ENCODE results near the gene MMS22L. TPM values are rescaled to one million over a fixed set of nuclear protein-coding genes. Genes with fewer than 3 reads are reported as not detected.

MMS22L gene
- total and polyA plus RNA-seq, 10 of the 15 experiments (the other 5 are each of a cell fraction or from before 2014, with no cell fraction given) = 5.0 to 33.9 (median 18.7) TPM

DNA sequence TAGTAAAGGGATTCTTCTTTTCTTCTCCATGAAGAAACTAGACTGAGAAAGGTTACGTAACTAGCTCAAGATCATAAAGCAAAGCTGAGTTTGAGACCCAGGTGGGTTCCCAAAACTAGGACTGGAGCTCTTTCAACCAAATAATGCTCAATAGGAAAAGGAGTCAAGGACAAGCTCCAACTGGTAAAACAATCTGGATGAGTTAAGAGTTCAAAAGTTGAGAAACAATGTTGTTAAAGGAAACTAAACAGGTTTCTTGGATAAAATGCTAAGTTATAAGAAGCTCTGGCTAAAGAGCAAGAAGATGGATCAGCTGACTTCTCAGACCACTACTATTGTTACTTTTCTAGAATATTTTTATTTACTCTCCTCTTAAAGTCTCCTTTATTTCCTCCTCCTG is 137.3 kb downstream of the MMS22L start:
- intact Hi-C loops (cut with micrococcal nuclease; ENCODE audit: unreplicated experiment) = no loop called here
- TF ChIP-seq EP300 (IDR thresholded peaks at IDR 0.05; ENCODE audit: borderline replicate concordance in 1 of 2, control insufficient read depth in 1 of 2, low read depth in 2 of 2, low read length in 2 of 2) = no peak
- TF ChIP-seq, protein P1, sequence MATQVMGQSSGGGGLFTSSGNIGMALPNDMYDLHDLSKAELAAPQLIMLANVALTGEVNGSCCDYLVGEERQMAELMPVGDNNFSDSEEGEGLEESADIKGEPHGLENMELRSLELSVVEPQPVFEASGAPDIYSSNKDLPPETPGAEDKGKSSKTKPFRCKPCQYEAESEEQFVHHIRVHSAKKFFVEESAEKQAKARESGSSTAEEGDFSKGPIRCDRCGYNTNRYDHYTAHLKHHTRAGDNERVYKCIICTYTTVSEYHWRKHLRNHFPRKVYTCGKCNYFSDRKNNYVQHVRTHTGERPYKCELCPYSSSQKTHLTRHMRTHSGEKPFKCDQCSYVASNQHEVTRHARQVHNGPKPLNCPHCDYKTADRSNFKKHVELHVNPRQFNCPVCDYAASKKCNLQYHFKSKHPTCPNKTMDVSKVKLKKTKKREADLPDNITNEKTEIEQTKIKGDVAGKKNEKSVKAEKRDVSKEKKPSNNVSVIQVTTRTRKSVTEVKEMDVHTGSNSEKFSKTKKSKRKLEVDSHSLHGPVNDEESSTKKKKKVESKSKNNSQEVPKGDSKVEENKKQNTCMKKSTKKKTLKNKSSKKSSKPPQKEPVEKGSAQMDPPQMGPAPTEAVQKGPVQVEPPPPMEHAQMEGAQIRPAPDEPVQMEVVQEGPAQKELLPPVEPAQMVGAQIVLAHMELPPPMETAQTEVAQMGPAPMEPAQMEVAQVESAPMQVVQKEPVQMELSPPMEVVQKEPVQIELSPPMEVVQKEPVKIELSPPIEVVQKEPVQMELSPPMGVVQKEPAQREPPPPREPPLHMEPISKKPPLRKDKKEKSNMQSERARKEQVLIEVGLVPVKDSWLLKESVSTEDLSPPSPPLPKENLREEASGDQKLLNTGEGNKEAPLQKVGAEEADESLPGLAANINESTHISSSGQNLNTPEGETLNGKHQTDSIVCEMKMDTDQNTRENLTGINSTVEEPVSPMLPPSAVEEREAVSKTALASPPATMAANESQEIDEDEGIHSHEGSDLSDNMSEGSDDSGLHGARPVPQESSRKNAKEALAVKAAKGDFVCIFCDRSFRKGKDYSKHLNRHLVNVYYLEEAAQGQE (IDR thresholded peaks at IDR 0.05; ENCODE audit: low read depth, low read length) = no peak
- no peak for TF ChIP-seq GABPA (IDR thresholded peaks at IDR 0.05; ENCODE audit: low read depth)
- no peak for TF ChIP-seq CREB1 (IDR thresholded peaks at IDR 0.05; ENCODE audit: low read depth)
- no peak for TF ChIP-seq ESRRA (IDR thresholded peaks at IDR 0.05; ENCODE audit: low read length)
- no peak for TF ChIP-seq KDM1A (IDR thresholded peaks at IDR 0.05; ENCODE audit: borderline replicate concordance)
- Histone ChIP-seq H3K4me3 (no peak overlapping the region), H3K27ac (ENCODE audit: control insufficient read depth, insufficient read depth) (no peak overlapping the region), H3K4me2 (ENCODE audit: control insufficient read depth, insufficient read depth) (no peak overlapping the region), H4K20me1 (ENCODE audit: control insufficient read depth, insufficient read depth) (no peaks in the 10 kb centered on the region), H3K36me3 (ENCODE audit: control insufficient read depth in 2 of 2, insufficient read depth in 2 of 2, low read length in 1 of 2) (peaks cover 0 to 4% of the 10 kb centered on the region in 2 experiments; a peak in 2 of 4 replicates), H3K27me3 (replicated peaks in 1 of 2; ENCODE audit: control insufficient read depth in 2 of 2, insufficient read depth in 2 of 2, low read length in 1 of 2) (no peaks in the 10 kb centered on the region), H3K9me3 (replicated peaks; ENCODE audit: control insufficient read depth, insufficient read depth, low read length) (no peaks in the 10 kb centered on the region), H3K9ac (ENCODE audit: control insufficient read depth, insufficient read depth, low read length) (no peak overlapping the region), H2AFZ (ENCODE audit: control insufficient read depth, low read depth, low read length) (no peak overlapping the region), H3K79me2 (ENCODE audit: control insufficient read depth, insufficient read depth, low read length) (no peaks in the 10 kb centered on the region), H3K4me1 (ENCODE audit: control insufficient read depth, insufficient read depth, low read length) (no peaks in the 10 kb centered on the region)
- DNase-seq (ENCODE audit: low read depth, low spot score) = no peak
- ChIA-PET RAD21 (ENCODE audit: unreplicated experiment) (no interaction called here), POLR2A (no interaction called here), CTCF (interaction anchor here (0.7 to 0.8 kb wide), 2 partner anchors 37 to 1862 kb away, joined by 3 read pairs; no protein-coding TSS in a partner anchor), SMC1A (ENCODE audit: uncharacterized antibody, unreplicated experiment) (interaction anchor here (0.7 to 1.1 kb wide), 4 partner anchors 9 to 147 kb away, joined by 3 to 5 read pairs (median 3); no protein-coding TSS in a partner anchor)
- ATAC-seq = no peak
- WGBS (ENCODE audit: insufficient coverage, insufficient replicate concordance, low lambda C conversion rate, missing lambda C conversion rate) = 100% methylated on average over 1 of the region's 1 CpG
- in situ Hi-C loops (cut with MboI) = no loop called here
- FAIRE-seq = no peak
- no TSS peak for BruUV-seq (replicated peaks)
